Thyroid gland (tissue), 4 donors: ENCODE results near the gene CCDC3.

Experiments
- CTCF ChIP-seq, 6 experiments: fragments of 200-600 bp in 3 of 6; fragments of 450-650 bp in 3 of 6; sonication (generic) in 3 of 6; IDR thresholded peaks; one replicate each; pipeline ENCODE4 v1.5.1; 2016 to 2019; ENCODE audit warnings: antibody characterized with exemption in 6 of 6, mild to moderate bottlenecking in 2 of 6, inconsistent platforms in 1 of 6, moderate library complexity in 1 of 6
- POLR2A ChIP-seq, 2 donors: fragments of 450-650 bp; IDR thresholded peaks; one replicate each; pipeline ENCODE4 v1.6.1; 2017; ENCODE audit warnings: antibody characterized with exemption in 2 of 2, mild to moderate bottlenecking in 2 of 2, moderate library complexity in 1 of 2

- TF ChIP-seq CTCF (IDR thresholded peaks at IDR 0.05) (no peak), POLR2A (IDR thresholded peaks at IDR 0.05) (no peak)
Observed at GRCh38 chr10:13026873-13027272, 25.4 kb upstream of the CCDC3 start.
